VCaP (cell line): ENCODE results near the gene GPR3.
A peak's percentile ranks its signal among the peaks of the same experiment; 100 is the strongest.

Experiments
- H3K27ac ChIP-seq: fragments of 450-650 bp; 2 replicates; pipeline ENCODE4 v1.5.1; 2017
- TF ChIP-seq, protein P1 (sequence below): fragments of 450-650 bp; conservative IDR thresholded peaks from 2 replicates; pipeline ENCODE4 v1.5.1; 2017; ENCODE audit warnings: mild to moderate bottlenecking, moderate library complexity

Gene GPR3

GRCh38 chr1:27360159-27361043 is 32.0 kb upstream of the GPR3 start:
- TF ChIP-seq, protein P1, sequence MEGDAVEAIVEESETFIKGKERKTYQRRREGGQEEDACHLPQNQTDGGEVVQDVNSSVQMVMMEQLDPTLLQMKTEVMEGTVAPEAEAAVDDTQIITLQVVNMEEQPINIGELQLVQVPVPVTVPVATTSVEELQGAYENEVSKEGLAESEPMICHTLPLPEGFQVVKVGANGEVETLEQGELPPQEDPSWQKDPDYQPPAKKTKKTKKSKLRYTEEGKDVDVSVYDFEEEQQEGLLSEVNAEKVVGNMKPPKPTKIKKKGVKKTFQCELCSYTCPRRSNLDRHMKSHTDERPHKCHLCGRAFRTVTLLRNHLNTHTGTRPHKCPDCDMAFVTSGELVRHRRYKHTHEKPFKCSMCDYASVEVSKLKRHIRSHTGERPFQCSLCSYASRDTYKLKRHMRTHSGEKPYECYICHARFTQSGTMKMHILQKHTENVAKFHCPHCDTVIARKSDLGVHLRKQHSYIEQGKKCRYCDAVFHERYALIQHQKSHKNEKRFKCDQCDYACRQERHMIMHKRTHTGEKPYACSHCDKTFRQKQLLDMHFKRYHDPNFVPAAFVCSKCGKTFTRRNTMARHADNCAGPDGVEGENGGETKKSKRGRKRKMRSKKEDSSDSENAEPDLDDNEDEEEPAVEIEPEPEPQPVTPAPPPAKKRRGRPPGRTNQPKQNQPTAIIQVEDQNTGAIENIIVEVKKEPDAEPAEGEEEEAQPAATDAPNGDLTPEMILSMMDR = no peak
- H3K27ac ChIP-seq = no peak overlapping the region

DNA sequence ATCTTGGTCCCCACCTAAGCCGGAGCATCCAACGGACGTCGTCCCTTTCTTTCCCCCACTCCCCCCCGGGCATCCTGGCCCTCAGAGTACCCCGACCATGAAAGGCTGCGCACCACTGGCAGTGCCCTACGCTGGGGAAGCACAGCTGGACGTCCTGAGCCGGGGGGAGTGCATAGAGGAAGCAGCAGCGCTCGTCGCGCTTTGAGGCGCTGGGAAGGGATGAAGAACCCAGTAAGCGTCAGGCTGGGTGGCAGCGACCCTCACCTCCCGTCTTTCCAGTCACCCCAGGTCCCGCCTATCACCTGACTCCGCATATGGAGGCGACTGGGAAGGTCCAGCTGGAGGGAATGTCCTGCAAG is 31.4 kb upstream of the GPR3 start:
- no peak overlapping the region for H3K27ac ChIP-seq
- TF ChIP-seq, protein P1 = no peak

DNA sequence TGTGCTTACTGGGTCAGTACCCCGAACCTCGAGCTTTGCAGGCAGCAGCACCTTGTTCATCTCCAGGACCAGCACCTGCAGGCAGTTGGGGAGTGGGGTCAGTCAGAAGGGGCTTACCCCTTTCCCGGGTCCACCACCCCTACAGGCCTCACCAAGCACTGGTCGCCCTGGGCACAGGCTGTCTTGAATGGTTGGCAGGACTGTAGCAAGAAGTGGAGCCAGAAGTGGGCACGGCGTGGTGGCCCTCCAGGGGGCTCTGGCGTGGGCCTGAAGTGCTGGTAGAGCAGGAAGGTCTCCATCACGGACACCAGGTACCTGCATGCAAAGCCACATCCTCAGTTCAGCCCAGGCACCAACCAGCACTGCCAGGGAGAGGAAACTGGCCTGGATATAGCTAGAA is 30.9 kb upstream of the GPR3 start:
- TF ChIP-seq, protein P1 = no peak
- no peak overlapping the region for H3K27ac ChIP-seq

GRCh38 chr1:27363766-27364695 is 28.4 kb upstream of the GPR3 start:
- peak overlapping the region; percentile 86 for H3K27ac ChIP-seq
- TF ChIP-seq, protein P1 = no peak

DNA sequence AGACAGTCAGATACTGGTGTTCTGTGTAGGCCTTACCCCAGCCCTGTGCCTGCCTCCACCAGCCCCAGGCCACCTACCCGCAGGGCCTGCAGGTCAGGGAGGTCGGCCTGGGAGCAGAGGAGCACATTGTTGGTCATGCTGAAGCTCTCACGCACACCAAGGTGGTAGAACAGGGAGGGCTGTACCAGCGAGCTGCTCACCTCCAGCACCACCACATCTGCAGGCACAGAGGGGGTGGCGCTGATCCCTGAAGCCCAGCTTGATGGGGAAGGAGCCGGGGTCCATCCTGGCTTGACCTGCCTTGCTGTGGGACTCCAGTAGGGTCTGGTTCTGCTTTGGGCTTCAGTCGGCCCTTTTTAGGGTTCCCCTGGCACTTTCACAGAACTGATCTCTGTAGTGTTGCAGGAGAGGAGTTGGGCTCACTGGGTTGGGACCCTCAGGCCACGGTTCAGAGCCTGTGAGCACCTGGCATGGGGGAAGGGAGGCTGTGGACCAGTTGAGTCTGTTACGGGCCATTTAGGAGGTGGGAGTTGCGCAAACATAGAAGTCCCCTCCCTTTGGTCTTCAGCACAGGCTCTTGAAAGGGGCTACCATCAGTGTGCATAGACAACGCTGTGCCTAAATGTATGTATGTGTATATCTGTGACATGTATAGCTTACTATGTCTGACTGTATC is 27.6 kb upstream of the GPR3 start:
- TF ChIP-seq, protein P1 = no peak
- H3K27ac ChIP-seq = peak overlapping the region; percentile 86

GRCh38 chr1:27365372-27366112 is 26.9 kb upstream of the GPR3 start:
- H3K27ac ChIP-seq = peak overlapping the region; percentile 86
- TF ChIP-seq, protein P1 = no peak
